HG02623 (cell line): ENCODE measurements around the gene FRMD8.

Experiments used
- ATAC-seq: cut with Tn5 transposase; IDR thresholded peaks from one replicate; pipeline ENCODE4 v1.9.1; 2021; ENCODE audit warnings: moderate library complexity; ENCODE audit not compliant: unreplicated experiment

FRMD8 gene, protein sequence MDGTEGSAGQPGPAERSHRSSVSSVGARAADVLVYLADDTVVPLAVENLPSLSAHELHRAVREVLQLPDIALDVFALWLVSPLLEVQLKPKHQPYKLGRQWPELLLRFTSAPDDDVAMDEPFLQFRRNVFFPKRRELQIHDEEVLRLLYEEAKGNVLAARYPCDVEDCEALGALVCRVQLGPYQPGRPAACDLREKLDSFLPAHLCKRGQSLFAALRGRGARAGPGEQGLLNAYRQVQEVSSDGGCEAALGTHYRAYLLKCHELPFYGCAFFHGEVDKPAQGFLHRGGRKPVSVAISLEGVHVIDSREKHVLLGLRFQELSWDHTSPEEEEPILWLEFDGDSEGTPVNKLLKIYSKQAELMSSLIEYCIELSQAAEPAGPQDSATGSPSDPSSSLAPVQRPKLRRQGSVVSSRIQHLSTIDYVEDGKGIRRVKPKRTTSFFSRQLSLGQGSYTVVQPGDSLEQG

GRCh38 chr11:65386307-65387140, at the start of gene FRMD8:
TSS of gene FRMD8 (plus strand) at chr11:65386637. CDS start at chr11:65387037, 400 bp downstream.
- ATAC-seq = peak; percentile 41

- ATAC-seq = no peak
These were observed 47.8 kb upstream of the FRMD8 start for GRCh38 chr11:65338676-65339075.

DNA sequence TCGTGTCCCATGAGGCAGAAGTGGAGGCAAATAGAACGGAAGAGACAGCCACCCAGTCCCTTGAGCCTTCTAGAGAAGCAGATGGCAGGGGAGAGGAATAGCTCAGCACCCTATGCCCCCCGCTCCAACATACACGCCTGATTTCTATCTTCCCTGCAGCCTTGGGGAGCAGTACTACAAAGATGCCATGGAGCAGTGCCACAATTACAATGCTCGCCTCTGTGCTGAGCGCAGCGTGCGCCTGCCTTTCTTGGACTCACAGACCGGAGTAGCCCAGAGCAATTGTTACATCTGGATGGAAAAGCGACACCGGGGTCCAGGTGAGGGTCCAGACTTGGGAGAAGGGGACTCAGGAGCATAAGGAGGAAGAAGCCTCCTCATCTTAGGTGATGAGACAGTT, 46.2 kb upstream of the FRMD8 start:
- ATAC-seq = no peak

GRCh38 chr11:65341856-65342255, 44.6 kb upstream of the FRMD8 start:
- no peak for ATAC-seq

GRCh38 chr11:65351511-65351910, 34.9 kb upstream of the FRMD8 start:
- no peak for ATAC-seq

GRCh38 chr11:65352783-65353182, 33.7 kb upstream of the FRMD8 start:
- no peak for ATAC-seq

DNA sequence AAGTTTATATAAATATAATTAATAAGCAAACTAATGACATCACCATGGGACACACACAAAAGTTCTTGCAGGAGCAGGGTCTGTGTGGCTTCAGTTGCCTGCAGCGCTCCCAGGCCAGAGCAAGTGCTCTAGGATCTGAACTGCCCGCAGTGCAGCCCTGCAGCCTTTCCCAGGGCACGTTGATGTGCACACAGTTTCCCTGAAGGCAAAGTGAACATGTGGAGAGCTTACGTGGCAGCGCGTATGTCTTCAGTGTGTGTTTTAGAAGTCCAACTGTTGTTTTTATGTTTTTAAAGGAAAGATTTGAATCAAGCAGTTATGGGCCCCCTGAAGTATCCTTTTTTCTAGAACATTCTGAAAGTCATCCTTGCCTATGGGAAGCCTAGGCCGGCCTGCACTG, 33.1 kb upstream of the FRMD8 start:
- ATAC-seq = no peak

DNA sequence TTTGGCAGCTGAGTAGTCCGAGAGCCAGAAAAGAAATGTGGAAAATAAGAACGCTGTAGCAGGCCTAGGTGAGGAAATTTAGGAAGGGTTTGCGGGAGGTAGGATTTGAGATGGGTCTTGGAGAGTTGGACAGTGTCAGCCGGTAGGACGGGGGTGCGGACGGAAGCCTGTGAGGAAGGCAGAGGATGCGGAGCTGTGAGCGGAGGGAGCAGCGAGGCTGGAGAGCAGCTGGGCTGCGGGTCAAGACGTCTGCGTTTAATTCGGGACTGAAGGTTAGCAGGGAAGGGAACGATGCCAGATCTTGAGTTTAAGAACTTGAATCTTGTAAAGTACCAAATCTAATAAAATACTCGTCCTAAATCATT, 32.6 kb upstream of the FRMD8 start:
- no peak for ATAC-seq

- peak; percentile 85 for ATAC-seq
These were observed 32.0 kb upstream of the FRMD8 start, which contains the start of gene TIGD3 for GRCh38 chr11:65354265-65355012. TSS of gene TIGD3 (plus strand) at chr11:65354751. CDS start at chr11:65355809, 1,058 bp downstream.

- ATAC-seq = peak; percentile 12
These were observed 31.2 kb upstream of the FRMD8 start for GRCh38 chr11:65355013-65355775.

GRCh38 chr11:65355776-65356393, 30.6 kb upstream of the FRMD8 start:
- ATAC-seq = no peak

DNA sequence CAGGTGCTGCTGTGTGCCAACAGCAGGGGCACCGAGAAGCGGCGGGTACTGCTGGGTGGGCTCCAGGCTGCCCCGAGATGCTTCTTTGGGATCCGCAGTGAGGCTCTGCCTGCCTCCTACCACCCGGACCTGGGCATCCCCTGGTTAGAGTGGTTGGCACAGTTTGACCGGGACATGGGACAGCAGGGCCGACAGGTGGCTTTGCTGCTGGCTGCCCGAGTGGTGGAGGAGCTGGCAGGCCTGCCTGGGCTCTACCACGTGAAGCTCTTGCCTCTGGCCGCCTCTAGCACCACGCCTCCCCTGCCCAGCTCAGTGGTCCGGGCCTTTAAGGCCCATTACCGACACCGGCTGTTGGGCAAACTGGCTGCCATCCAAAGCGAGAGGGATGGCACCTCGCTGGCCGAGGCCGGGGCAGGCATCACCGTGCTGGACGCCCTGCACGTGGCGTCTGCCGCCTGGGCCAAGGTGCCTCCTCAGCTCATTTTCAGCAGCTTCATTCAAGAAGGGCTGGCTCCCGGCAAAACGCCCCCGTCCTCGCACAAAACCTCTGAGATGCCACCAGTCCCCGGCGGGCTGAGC, 30.0 kb upstream of the FRMD8 start:
- ATAC-seq = no peak

- ATAC-seq = no peak
These were observed 28.5 kb upstream of the FRMD8 start for GRCh38 chr11:65357856-65358356.

DNA sequence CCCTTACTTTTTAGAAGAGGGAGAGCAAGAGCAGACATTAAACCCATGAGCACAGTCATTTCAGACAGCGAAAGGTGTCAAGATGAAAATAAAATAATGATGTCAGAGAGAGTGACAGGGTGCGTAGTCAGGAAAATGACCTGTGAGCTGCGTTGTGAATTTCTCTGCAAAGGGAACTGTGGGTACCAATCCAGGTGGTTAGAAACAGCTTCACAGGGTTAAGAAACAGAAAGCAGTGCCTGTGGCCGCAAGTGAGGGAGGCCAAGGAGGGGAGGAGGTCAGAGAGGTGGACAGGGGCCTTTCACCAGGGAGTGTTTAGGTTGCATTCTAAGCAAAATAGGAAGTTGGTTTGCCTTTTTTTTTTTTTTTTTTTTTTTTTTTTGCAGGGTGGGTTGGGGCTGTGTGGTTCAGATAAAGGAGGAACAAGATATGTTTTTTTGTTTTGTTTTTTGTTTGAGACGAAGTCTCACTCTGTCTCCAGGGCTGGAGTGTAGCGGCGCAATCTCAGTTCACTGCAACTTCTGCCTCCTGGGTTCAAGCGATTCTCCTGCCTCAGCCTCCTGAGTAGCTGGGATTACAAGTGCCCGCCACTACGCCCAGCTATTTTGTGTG, 24.0 kb upstream of the FRMD8 start:
- ATAC-seq = no peak

- no peak for ATAC-seq
These were observed 23.5 kb upstream of the FRMD8 start for GRCh38 chr11:65362966-65363365.

DNA sequence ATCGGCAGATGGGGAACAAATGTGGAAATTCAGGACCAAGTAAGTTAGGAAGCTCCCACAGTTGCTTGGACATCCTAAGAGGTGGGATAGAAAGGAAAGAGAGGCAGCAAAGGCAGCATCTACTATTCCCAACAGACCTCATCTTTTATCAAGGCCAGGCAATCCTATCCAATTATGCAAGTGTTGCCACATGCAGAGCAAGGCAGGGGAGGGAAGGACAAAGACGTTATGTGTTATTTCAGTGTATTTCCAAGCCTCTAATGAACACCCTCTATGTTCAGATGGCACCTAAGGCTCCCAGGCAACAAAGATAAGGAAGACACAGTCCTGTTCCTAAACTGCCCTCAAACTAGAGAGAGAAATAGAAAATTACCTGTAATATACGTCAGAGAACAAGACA, 22.7 kb upstream of the FRMD8 start:
- no peak for ATAC-seq

DNA sequence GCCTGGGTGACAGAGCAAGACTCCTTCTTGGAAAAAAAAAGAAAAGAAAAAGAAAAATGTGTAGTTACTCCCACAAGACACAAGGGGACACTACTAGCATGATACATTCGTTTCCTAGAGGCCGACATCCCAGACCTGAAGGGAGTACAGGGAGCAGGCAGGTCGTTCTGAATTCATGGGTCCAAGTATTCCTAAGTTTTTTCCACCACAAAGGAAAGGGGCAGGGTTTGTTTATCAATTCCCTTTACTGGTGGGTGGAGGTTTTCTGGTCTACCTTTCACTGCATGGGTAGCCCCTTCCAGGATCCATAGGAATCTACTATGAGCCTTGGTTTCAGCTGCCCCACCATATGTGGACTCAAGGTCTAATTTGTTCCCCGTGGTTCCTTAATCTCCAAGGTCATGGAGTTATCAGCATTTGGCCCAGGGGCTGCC, 20.1 kb upstream of the FRMD8 start:
- no peak for ATAC-seq

DNA sequence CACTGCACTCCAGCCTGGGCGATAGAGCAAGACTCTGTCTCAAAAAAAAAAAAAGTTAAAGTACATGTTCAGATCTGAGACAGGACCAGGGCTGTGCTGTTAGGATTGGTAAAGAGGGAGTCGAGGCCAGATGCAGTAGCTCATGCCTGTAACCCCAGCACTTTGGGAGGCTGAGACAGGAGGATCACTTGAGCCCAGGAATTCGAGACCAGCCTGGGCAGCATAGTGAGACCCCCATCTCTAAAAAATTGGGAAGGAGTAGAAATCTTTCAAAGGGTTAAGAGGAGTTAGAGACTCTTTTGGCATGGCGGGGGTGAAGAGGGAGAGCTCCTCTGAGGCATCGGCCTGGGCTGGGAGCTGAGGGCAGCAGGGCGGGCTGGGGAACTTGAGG, 15.8 kb upstream of the FRMD8 start:
- no peak for ATAC-seq
